OCI-LY7 (cell line): ENCODE data around the gene QPCTL. TPM values are rescaled to one million over a fixed set of nuclear protein-coding genes. Genes with fewer than 3 reads are reported as not detected.
A peak's percentile ranks its signal among the peaks of the same experiment; 100 is the strongest.
"Not testable (repeated sequence)": the region's sequence is repeated elsewhere in the genome, so short reads cannot be mapped to it uniquely, and the experiment has no call there.

Experiments used
- BruUV-seq: library from RNA; stranded (reverse); fragments of 400-500 nt; replicated peaks from 2 replicates; lab custom pipeline; 2021; lab: Mats Ljungman, UMichigan
- CTCF ChIA-PET: fragments of 300-600 bp; sonication (Branson Sonifier 250); formaldehyde crosslinking; loops from one replicate; lab custom pipeline; 2022; ENCODE audit warnings: antibody characterized with exemption; ENCODE audit not compliant: unreplicated experiment; lab: Charles Lee
- POLR2A ChIA-PET: fragments of 300-600 bp; sonication (Branson Sonifier 250); formaldehyde crosslinking; loops from one replicate; lab custom pipeline; 2022; ENCODE audit warnings: antibody characterized with exemption; lab: Charles Lee
- DNase-seq: peaks from one replicate; pipeline ENCODE4 v3.0.0-alpha.2; 2015; ENCODE audit warnings: low spot score
- H2AFZ ChIP-seq: fragments of 200-600 bp; sonication (generic), shearing (Covaris generic); 2 replicates; pipeline ENCODE4 v1.6.1; 2014; ENCODE audit warnings: mild to moderate bottlenecking, antibody characterized with exemption, low read length, moderate library complexity
- H3K27ac ChIP-seq: fragments of 200-600 bp; sonication (generic); 2 replicates; pipeline ENCODE4 v1.5.1; 2014; ENCODE audit warnings: mixed run types, low read depth, mild to moderate bottlenecking, moderate library complexity, low read length, inconsistent platforms; ENCODE audit not compliant: poor library complexity, severe bottlenecking
- H3K36me3 ChIP-seq: fragments of 200-600 bp; sonication (generic); 2 replicates; pipeline ENCODE4 v1.6.1; 2014; ENCODE audit warnings: mild to moderate bottlenecking, antibody characterized with exemption, low read length, moderate library complexity, mixed read lengths; ENCODE audit not compliant: insufficient read depth
- H3K4me1 ChIP-seq: fragments of 200-600 bp; sonication (generic); 2 replicates; pipeline ENCODE4 v1.5.1; 2014; ENCODE audit warnings: mild to moderate bottlenecking, low read length; ENCODE audit not compliant: insufficient read depth, poor library complexity, severe bottlenecking
- H3K4me2 ChIP-seq: fragments of 200-600 bp; sonication (generic); 2 replicates; pipeline ENCODE4 v1.6.1; 2014; ENCODE audit warnings: mild to moderate bottlenecking, low read length
- H3K4me3 ChIP-seq: fragments of 200-600 bp; sonication (generic); 2 replicates; pipeline ENCODE4 v1.5.1; 2014; ENCODE audit warnings: mild to moderate bottlenecking, low read depth, low read length; ENCODE audit not compliant: poor library complexity, severe bottlenecking
- H3K79me2 ChIP-seq: fragments of 200-600 bp; sonication (generic); 2 replicates; pipeline ENCODE4 v1.6.1; 2016; ENCODE audit warnings: low read depth, mild to moderate bottlenecking, low read length, moderate library complexity, mixed read lengths; ENCODE audit not compliant: insufficient read depth
- H3K9me2 ChIP-seq: fragments of 200-600 bp; sonication (generic); 2 replicates; pipeline ENCODE4 v1.6.1; 2016; ENCODE audit warnings: mild to moderate bottlenecking, low read length, mixed read lengths; ENCODE audit not compliant: insufficient read depth
- H3K9me3 ChIP-seq: fragments of 200-600 bp; sonication (generic); 2 replicates; pipeline ENCODE4 v1.6.1; 2014; ENCODE audit warnings: mild to moderate bottlenecking, mixed run types, low read length, mixed read lengths
- H4K20me1 ChIP-seq: fragments of 200-600 bp; sonication (generic); 2 replicates; pipeline ENCODE4 v1.6.1; 2014; ENCODE audit warnings: mild to moderate bottlenecking, antibody characterized with exemption, low read length, moderate library complexity, mixed read lengths; ENCODE audit not compliant: insufficient read depth
- CTCF ChIP-seq: fragments of 200-600 bp; sonication (generic); conservative IDR thresholded peaks from 2 replicates; pipeline ENCODE4 v1.5.1; 2014; ENCODE audit warnings: mild to moderate bottlenecking, antibody characterized with exemption, low read length, moderate library complexity, mixed read lengths
- EZH2phosphoT487 ChIP-seq: fragments of 200-600 bp; sonication (generic); IDR thresholded peaks from 2 replicates; pipeline ENCODE4 v1.6.1; 2018; ENCODE audit warnings: low read depth, borderline replicate concordance, mild to moderate bottlenecking, mixed run types, antibody characterized with exemption, low read length, moderate library complexity, mixed read lengths
- intact Hi-C: fragments of 100-400 bp; cut with micrococcal nuclease; formaldehyde crosslinking; loops from one replicate; pipeline ENCODE4 v1.10.0; 2022; ENCODE audit not compliant: unreplicated experiment
- total RNA-seq, 2 experiments: library from RNA; depleted of rRNA in 1 of 2; stranded (reverse); fragments of >200 nt in 1 of 2; shearing (Covaris generic) in 1 of 2; gene quantifications; 2 replicates each; pipeline ENCODE4 v1.2.3, GENCODE V29; 2014 to 2022

QPCTL gene
- total RNA-seq, 2 experiments from 2014 or later = 24.8 to 26.3 TPM

GRCh38 chr19:45682117-45682516 lies 10.3 kb upstream of the QPCTL start:
- Histone ChIP-seq H4K20me1 (no peaks in the 10 kb centered on the region), H2AFZ (no peak overlapping the region), H3K4me2 (peak overlapping the region; percentile 52; the same call in 1 of the 2 replicates), H3K9me3 (no peaks in the 10 kb centered on the region), H3K4me3 (peak overlapping the region; percentile 44), H3K79me2 (no peaks in the 10 kb centered on the region), H3K9me2 (no peaks in the 10 kb centered on the region), H3K27ac (no peak overlapping the region), H3K4me1 (peaks cover 12% of the 10 kb centered on the region), H3K36me3 (peaks cover 39% of the 10 kb centered on the region)
- intact Hi-C loops = no loop called here
- no peak for DNase-seq
- BruUV-seq = no TSS peak
- ChIA-PET POLR2A (no interaction called here), CTCF (no interaction called here)
- TF ChIP-seq CTCF (no peak), EZH2phosphoT487 (no peak)

GRCh38 chr19:45682908-45683307 lies 9.6 kb upstream of the QPCTL start:
- H3K4me2 ChIP-seq = no peak overlapping the region
- no peak overlapping the region for H3K27ac ChIP-seq
- no TSS peak for BruUV-seq
- H3K36me3 ChIP-seq = peaks cover 47% of the 10 kb centered on the region
- no peaks in the 10 kb centered on the region for H3K9me2 ChIP-seq
- TF ChIP-seq EZH2phosphoT487 = no peak
- no peak for TF ChIP-seq CTCF
- POLR2A ChIA-PET = no interaction called here
- no peaks in the 10 kb centered on the region for H3K9me3 ChIP-seq
- H2AFZ ChIP-seq = no peak overlapping the region
- H3K4me3 ChIP-seq = no peak overlapping the region
- intact Hi-C loops = no loop called here
- CTCF ChIA-PET = no interaction called here
- H3K79me2 ChIP-seq = no peaks in the 10 kb centered on the region
- DNase-seq = no peak
- H4K20me1 ChIP-seq = no peaks in the 10 kb centered on the region
- peaks cover 7% of the 10 kb centered on the region for H3K4me1 ChIP-seq

GRCh38 chr19:45685045-45685444 lies 7.4 kb upstream of the QPCTL start:
- BruUV-seq, POLR2A ChIA-PET, DNase-seq, H3K9me3 ChIP-seq, intact Hi-C loops, H3K4me1 ChIP-seq, H3K9me2 ChIP-seq, H3K4me3 ChIP-seq, CTCF ChIA-PET, H3K27ac ChIP-seq, H2AFZ ChIP-seq, H3K4me2 ChIP-seq, H4K20me1 ChIP-seq: not testable (repeated sequence)
- H3K79me2 ChIP-seq = peaks cover 11% of the 10 kb centered on the region
- H3K36me3 ChIP-seq = peaks cover 65% of the 10 kb centered on the region
